Ovary (tissue), 9 donors: Measurements from ENCODE around the gene SCG3. TPM values are rescaled to one million over a fixed set of nuclear protein-coding genes. Genes with fewer than 3 reads are reported as not detected.

Experiments
- DNase-seq, 5 donors: peaks; one replicate each; pipeline ENCODE4 v3.0.0-alpha.2; 2019 to 2020
- H3K27ac ChIP-seq, 2 donors: fragments of 200-600 bp; one replicate each; pipeline versions ENCODE4 v1.5.1 to v1.8.0; 2019 to 2022
- H3K27me3 ChIP-seq: fragments of 200-600 bp; one replicate; pipeline ENCODE4 v1.8.0; 2022
- H3K36me3 ChIP-seq: fragments of 200-600 bp; sonication (generic); one replicate; pipeline ENCODE4 v1.5.1; 2019
- H3K4me1 ChIP-seq: one replicate; pipeline ENCODE4 v1.8.1; 2013; ENCODE audit warnings: mild to moderate bottlenecking, moderate library complexity; ENCODE audit not compliant: insufficient read depth
- H3K4me3 ChIP-seq: fragments of 200-600 bp; sonication (generic); one replicate; pipeline ENCODE4 v1.5.1; 2017
- H3K9me3 ChIP-seq, 2 donors: fragments of 200-600 bp in 1 of 2; sonication (generic) in 1 of 2; one replicate each; pipeline versions ENCODE4 v1.5.1 to v1.8.1; 2013 to 2019; ENCODE audit warnings: mild to moderate bottlenecking in 1 of 2, moderate library complexity in 1 of 2
- EP300 ChIP-seq: sonication (generic); formaldehyde crosslinking; IDR thresholded peaks from one replicate; pipeline ENCODE4 v1.6.1; 2017; ENCODE audit warnings: antibody characterized with exemption
- POLR2A ChIP-seq: fragments of 450-650 bp; IDR thresholded peaks from one replicate; pipeline ENCODE4 v1.6.1; 2017; ENCODE audit warnings: antibody characterized with exemption, mild to moderate bottlenecking, moderate library complexity
- WGBS, 3 donors: extraction: QIAGEN DNeasy Blood & Tissue Kit in 1 of 3; methylation state at CpG; one replicate each; pipeline versions ENCODE4 v1.1.5 to v1.1.7; 2013 to 2017; 5-methylcytosine and 5-hydroxymethylcytosine counted together
- intact Hi-C, 4 donors: fragments of 100-400 bp; cut with DNase I; formaldehyde crosslinking; loops; one replicate each; pipeline versions ENCODE4 v1.11.0 to v1.15.1; 2022 to 2023
- polyA plus RNA-seq, 2 donors: library from polyadenylated mRNA; stranded (reverse); fragments of 200-250 nt in 1 of 2; fragments of 350-450 nt in 1 of 2; fragmentation: Illumina TruSeq in 1 of 2; extraction: RNeasy Lipid Tissue Mini Kit (QIAGEN cat#74804) in 1 of 2; gene quantifications; one replicate each; pipeline ENCODE4 v1.2.3, GENCODE V29; 2013 to 2014
- total RNA-seq, 7 donors: library from RNA; depleted of rRNA in 2 of 7; stranded (reverse); fragments of >200 nt in 2 of 7; fragmentation: NEBNext Ultra II Directional in 3 of 7; extraction: Animal tissue kit (Norgen Biotek cat#: 25700) in 3 of 7; gene quantifications; one replicate each; pipeline versions ENCODE4 v1.1.0 to v1.2.4, GENCODE V29; 2016 to 2023
- TF ChIP-seq, protein P1 (sequence below), 3 donors: fragments of 450-650 bp in 2 of 3; fragments of 200-600 bp in 1 of 3; IDR thresholded peaks; one replicate each; pipeline versions ENCODE4 v1.5.1 to v1.8.0; 2016 to 2022; ENCODE audit warnings: antibody characterized with exemption in 3 of 3, mild to moderate bottlenecking in 1 of 3
- donor health status: DM: no; HTN: no; CAD: no; lungs with moderate emphysema.
- donor health status: DM: no; HTN: no; CAD: no.
- donor health status: Bipolar disorder and iron deficiency.
- donor health status: DM: yes; HTN: yes; CAD: no.
- donor health status: DM: no; HTN: no; CAD: no.
- donor health status: DM: yes; HTN: yes; CAD: no.

Gene SCG3
- total and polyA plus RNA-seq, 9 donors, result 0.08 to 0.46 (median 0.27) TPM; not detected in 4

DNA sequence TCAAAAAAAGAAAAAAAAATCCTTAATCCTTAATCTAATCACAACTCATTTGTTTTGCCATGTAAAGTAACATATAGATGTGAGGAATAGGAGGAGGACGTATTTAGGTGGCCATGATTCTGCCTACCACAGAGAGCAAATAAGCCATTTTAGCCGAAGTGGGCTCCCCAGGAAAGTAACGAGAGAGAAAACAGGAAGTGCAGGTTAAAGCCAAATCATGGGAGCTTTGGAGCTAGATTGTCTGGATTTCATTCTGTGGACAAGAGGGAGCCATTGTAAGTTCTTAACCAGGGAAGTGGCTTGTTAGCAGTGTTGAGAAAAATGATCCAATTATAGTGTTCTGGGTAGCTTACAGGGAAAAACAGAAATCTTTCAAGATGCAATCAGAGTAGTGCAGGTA lies 79.5 kb downstream of the SCG3 start:
- Histone ChIP-seq H3K27ac (no peak overlapping the region), H3K4me3 (no peak overlapping the region), H3K27me3 (no peaks in the 10 kb centered on the region), H3K4me1 (peaks cover 5% of the 10 kb centered on the region), H3K9me3 (no peaks in the 10 kb centered on the region), H3K36me3 (no peaks in the 10 kb centered on the region)
- intact Hi-C loops, result no loop called here
- DNase-seq, result no peak
- TF ChIP-seq, protein P1, sequence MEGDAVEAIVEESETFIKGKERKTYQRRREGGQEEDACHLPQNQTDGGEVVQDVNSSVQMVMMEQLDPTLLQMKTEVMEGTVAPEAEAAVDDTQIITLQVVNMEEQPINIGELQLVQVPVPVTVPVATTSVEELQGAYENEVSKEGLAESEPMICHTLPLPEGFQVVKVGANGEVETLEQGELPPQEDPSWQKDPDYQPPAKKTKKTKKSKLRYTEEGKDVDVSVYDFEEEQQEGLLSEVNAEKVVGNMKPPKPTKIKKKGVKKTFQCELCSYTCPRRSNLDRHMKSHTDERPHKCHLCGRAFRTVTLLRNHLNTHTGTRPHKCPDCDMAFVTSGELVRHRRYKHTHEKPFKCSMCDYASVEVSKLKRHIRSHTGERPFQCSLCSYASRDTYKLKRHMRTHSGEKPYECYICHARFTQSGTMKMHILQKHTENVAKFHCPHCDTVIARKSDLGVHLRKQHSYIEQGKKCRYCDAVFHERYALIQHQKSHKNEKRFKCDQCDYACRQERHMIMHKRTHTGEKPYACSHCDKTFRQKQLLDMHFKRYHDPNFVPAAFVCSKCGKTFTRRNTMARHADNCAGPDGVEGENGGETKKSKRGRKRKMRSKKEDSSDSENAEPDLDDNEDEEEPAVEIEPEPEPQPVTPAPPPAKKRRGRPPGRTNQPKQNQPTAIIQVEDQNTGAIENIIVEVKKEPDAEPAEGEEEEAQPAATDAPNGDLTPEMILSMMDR (IDR thresholded peaks at IDR 0.05), result no peak
- TF ChIP-seq EP300 (no peak), POLR2A (no peak)
- 57 to 87% (median 79%) methylated on average over 3 of the region's 3 CpGs for WGBS, 3 donors

DNA sequence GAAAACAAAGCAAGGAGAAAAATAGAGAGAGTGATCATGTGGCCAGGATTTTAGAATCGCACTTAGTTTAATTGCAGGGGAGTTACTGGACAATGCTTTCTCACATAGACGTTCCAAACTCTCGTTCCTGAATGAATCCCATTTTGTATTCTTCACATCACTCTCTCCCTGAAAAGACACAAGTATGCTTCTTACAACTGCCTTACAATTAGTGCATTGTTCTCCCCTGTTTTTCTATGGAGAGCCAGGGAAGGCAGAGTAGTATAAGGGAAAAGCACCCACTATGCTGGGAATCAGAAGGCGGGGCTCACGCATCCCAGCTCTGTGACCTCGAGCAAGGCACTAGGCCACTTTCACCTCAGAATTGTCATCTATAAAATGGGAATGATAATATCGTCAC lies 84.4 kb downstream of the SCG3 start:
- Histone ChIP-seq H3K4me1 (no peaks in the 10 kb centered on the region), H3K36me3 (no peaks in the 10 kb centered on the region), H3K27ac (no peak overlapping the region), H3K4me3 (no peak overlapping the region), H3K27me3 (no peaks in the 10 kb centered on the region), H3K9me3 (no peaks in the 10 kb centered on the region)
- intact Hi-C loops, result no loop called here
- TF ChIP-seq EP300 (no peak), POLR2A (no peak)
- TF ChIP-seq, protein P1 (IDR thresholded peaks at IDR 0.05), result no peak
- WGBS, 3 donors, result 88 to 93% (median 91%) methylated on average over 7 of the region's 7 CpGs
- no peak for DNase-seq

DNA sequence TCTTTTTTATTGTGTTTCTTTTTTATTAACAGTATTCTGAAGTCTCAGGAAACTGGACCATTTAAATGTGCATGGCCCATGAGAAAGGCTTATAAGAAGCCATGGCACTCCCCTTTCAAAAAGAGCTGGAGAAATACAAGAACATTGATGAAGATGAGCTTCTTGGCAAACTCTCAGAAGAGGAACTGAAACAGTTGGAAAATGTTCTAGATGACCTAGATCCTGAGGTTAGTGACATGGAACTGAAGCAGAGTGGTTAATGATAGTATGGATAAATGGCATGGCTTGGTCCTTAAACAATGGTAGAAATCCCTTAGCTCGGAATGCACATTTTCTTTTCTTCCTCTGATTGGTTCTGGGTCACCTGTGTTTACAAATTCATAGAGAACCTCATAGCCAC lies 85.0 kb downstream of the SCG3 start:
- Histone ChIP-seq H3K4me1 (no peaks in the 10 kb centered on the region), H3K27me3 (no peaks in the 10 kb centered on the region), H3K9me3 (no peaks in the 10 kb centered on the region), H3K27ac (no peak overlapping the region), H3K36me3 (no peaks in the 10 kb centered on the region), H3K4me3 (no peak overlapping the region)
- intact Hi-C loops, result no loop called here
- 81 to 98% (median 96%) methylated on average over 1 of the region's 1 CpG for WGBS, 3 donors
- TF ChIP-seq, protein P1 (IDR thresholded peaks at IDR 0.05), result no peak
- TF ChIP-seq EP300, result no peak
- DNase-seq, result no peak

DNA sequence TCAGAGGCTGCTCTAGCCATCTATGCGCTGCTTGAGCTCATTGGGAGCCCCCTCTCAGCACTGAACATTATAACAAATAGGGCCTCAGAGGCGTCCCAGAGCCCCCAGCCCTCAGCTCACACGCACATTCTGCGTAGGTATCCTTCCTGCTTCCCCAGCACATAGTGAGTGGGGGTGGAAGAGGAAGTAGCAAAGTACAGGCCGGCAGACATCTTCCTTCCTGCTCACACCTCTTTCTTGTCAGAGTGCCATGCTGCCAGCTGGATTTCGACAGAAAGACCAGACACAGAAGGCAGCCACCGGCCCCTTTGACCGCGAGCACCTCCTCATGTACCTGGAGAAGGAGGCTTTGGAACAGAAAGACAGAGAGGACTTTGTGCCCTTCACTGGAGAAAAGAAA lies 86.7 kb downstream of the SCG3 start:
- Histone ChIP-seq H3K27me3 (no peaks in the 10 kb centered on the region), H3K36me3 (no peaks in the 10 kb centered on the region), H3K9me3 (no peaks in the 10 kb centered on the region), H3K27ac (no peak overlapping the region), H3K4me3 (no peak overlapping the region), H3K4me1 (no peaks in the 10 kb centered on the region)
- intact Hi-C loops, result no loop called here
- DNase-seq, result no peak
- TF ChIP-seq, protein P1 (IDR thresholded peaks at IDR 0.05), result no peak
- TF ChIP-seq POLR2A, result no peak
- TF ChIP-seq EP300, result no peak
- 68 to 75% (median 68%) methylated on average over 9 of the region's 9 CpGs for WGBS, 3 donors

Other genes starting within 250 kb of the SCG3 start
- 10 to 100 TPM; 12.1 to 28.5 (median 16.1) TPM for gene DMXL2, start 58.7 kb upstream of the SCG3 start, total RNA-seq
- 10 to 100 TPM in 1 of 2 donors, 1 to 10 TPM in 1; 9.1 to 17.6 TPM for gene DMXL2, start 58.7 kb upstream of the SCG3 start, polyA plus RNA-seq
- 10 to 100 TPM in 6 of 7 donors, 1 to 10 TPM in 1; 8.9 to 16.4 (median 13.4) TPM for gene LYSMD2, start 56.2 kb downstream of the SCG3 start, total RNA-seq
- gene LYSMD2, start 56.2 kb downstream of the SCG3 start, polyA plus RNA-seq, result 10 to 100 TPM; 10.4 to 15.8 TPM
- 10 to 100 TPM; 11.5 to 15.7 (median 12.6) TPM for gene TMOD2, start 70.1 kb downstream of the SCG3 start, total RNA-seq
- gene TMOD2, start 70.1 kb downstream of the SCG3 start, polyA plus RNA-seq, result 10 to 100 TPM in 1 of 2 donors, 1 to 10 TPM in 1; 3.4 to 10.4 TPM
- gene TMOD3, start 148.2 kb downstream of the SCG3 start, total RNA-seq, result 10 to 100 TPM; 13.6 to 35.5 (median 29.3) TPM
- 10 to 100 TPM in 1 of 2 donors, 1 to 10 TPM in 1; 9.4 to 24.1 TPM for gene TMOD3, start 148.2 kb downstream of the SCG3 start, polyA plus RNA-seq